Measurements from ENCODE around the gene SLC17A4. TPM values are rescaled to one million over a fixed set of nuclear protein-coding genes. Genes with fewer than 3 reads are reported as not detected.

Gene SLC17A4
- total RNA-seq, 1 experiment from 2014 or later: not detected

GRCh38 chr6:25816252-25816651, 61.7 kb downstream of the SLC17A4 start:
- POLR2A ChIA-PET: no interaction called here
- peaks cover 3% of the 10 kb centered on the region; the same call in 1 of the 2 replicates for H3K27me3 ChIP-seq (ENCODE audit: control insufficient read depth, insufficient read depth, low read length)
- CTCF ChIA-PET: no interaction called here
- BruUV-seq (replicated peaks): no TSS peak
- H3K9me3 ChIP-seq (ENCODE audit: control insufficient read depth, insufficient read depth, low read depth, low read length): no peaks in the 10 kb centered on the region
- H3K4me3 ChIP-seq (ENCODE audit: low read depth in 2 of 2, low read length in 2 of 2): no peak overlapping the region
- DNase-seq (ENCODE audit: low read depth, low spot score) (no peak), ATAC-seq (no peak)
- H3K36me3 ChIP-seq (ENCODE audit: control insufficient read depth, insufficient read depth, low read length): no peaks in the 10 kb centered on the region
- in situ Hi-C loops (cut with HindIII; ENCODE audit: low pct_unique_long_range_greater_than_20kb, low sequenced_read_pairs): no loop called here
- TF ChIP-seq SIN3A (IDR thresholded peaks at IDR 0.05; ENCODE audit: borderline replicate concordance, insufficient read depth, low read depth, low read length): no peak
- TF ChIP-seq TCF7L2 (IDR thresholded peaks at IDR 0.05; ENCODE audit: low read depth, low read length): no peak
- no peak for TF ChIP-seq POLR2AphosphoS5 (IDR thresholded peaks at IDR 0.05; ENCODE audit: low read depth, low read length)
- no peak for TF ChIP-seq REST (IDR thresholded peaks at IDR 0.05; ENCODE audit: insufficient read depth in 1 of 2, low read depth in 2 of 2, low read length in 1 of 2)
- TF ChIP-seq CTCF (IDR thresholded peaks at IDR 0.05): no peak
- H3K27ac ChIP-seq (ENCODE audit: low read length): no peak overlapping the region
- intact Hi-C loops (cut with micrococcal nuclease; ENCODE audit: unreplicated experiment): no loop called here
- no peaks in the 10 kb centered on the region for H3K4me1 ChIP-seq (ENCODE audit: control insufficient read depth, insufficient read depth, low read length)

GRCh38 chr6:25821341-25821740, 66.8 kb downstream of the SLC17A4 start:
- Histone ChIP-seq H3K4me3 (ENCODE audit: low read depth in 2 of 2, low read length in 2 of 2) (no peak overlapping the region), H3K27ac (ENCODE audit: low read length) (no peak overlapping the region), H3K27me3 (ENCODE audit: control insufficient read depth, insufficient read depth, low read length) (peaks cover 3% of the 10 kb centered on the region; the same call in 1 of the 2 replicates), H3K9me3 (ENCODE audit: control insufficient read depth, insufficient read depth, low read depth, low read length) (no peaks in the 10 kb centered on the region), H3K36me3 (ENCODE audit: control insufficient read depth, insufficient read depth, low read length) (no peaks in the 10 kb centered on the region; the same call in 1 of the 2 replicates), H3K4me1 (ENCODE audit: control insufficient read depth, insufficient read depth, low read length) (no peaks in the 10 kb centered on the region)
- DNase-seq (ENCODE audit: low read depth, low spot score) (no peak), ATAC-seq (no peak)
- ChIA-PET POLR2A (no interaction called here), CTCF (no interaction called here)
- in situ Hi-C loops (cut with HindIII; ENCODE audit: low pct_unique_long_range_greater_than_20kb, low sequenced_read_pairs) (no loop called here), intact Hi-C loops (cut with micrococcal nuclease; ENCODE audit: unreplicated experiment) (no loop called here)
- TF ChIP-seq CTCF (IDR thresholded peaks at IDR 0.05) (no peak), REST (IDR thresholded peaks at IDR 0.05; ENCODE audit: insufficient read depth in 1 of 2, low read depth in 2 of 2, low read length in 1 of 2) (no peak), SIN3A (IDR thresholded peaks at IDR 0.05; ENCODE audit: borderline replicate concordance, insufficient read depth, low read depth, low read length) (no peak), TCF7L2 (IDR thresholded peaks at IDR 0.05; ENCODE audit: low read depth, low read length) (no peak), POLR2AphosphoS5 (IDR thresholded peaks at IDR 0.05; ENCODE audit: low read depth, low read length) (no peak)
- no TSS peak for BruUV-seq (replicated peaks)

Data from Panc1 (cell line).